ENCODE measurements around the gene HBM. TPM values are rescaled to one million over a fixed set of nuclear protein-coding genes. Genes with fewer than 3 reads are reported as not detected.

HBM gene
- not detected in 2 replicates for total RNA-seq

DNA sequence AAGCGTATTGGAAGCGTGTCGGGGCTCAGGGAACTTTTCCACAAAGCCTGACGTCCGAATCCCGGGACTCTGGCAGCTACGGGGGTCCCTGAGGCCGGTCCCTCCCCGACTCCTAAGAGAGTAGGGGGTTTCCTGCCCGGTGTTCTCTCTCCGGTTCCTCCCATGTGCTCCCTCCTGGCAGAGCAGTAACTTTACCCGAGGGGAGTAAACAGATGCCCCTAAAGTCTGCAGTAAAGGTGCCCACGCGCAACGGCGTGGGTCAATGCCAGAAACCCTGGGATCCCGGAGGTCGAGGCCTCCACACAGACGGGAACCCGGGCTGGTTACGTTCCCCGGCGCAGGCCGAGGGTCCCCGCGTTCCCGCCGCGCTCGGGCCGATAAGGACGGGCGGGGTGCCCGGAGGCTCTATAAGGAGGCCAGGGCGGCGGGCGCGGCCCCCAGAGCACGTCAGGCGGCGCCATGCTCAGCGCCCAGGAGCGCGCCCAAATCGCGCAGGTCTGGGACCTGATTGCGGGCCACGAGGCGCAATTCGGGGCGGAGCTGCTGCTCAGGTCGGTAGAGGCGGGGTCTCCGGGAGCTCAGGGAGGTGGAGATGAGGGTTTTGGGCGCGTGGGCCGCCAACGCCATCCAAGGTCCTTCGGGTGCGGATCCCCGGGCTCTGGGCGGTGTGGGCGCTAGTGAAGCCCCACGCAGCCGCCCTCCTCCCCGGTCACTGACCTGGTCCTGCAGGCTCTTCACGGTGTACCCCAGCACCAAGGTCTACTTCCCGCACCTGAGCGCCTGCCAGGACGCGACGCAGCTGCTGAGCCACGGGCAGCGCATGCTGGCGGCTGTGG, at the start of gene HBM:
Gene HBM (plus strand): TSS at position 440 of the 836 bp plus-strand sequence. CDS start 20 bp downstream, at position 460.

GRCh38 chr16:152141-153128, 13.3 kb upstream of the HBM start, which contains the start of gene HBZ:
TSS of gene HBZ (plus strand) at chr16:152644. CDS start at chr16:152910, 266 bp downstream.

GRCh38 chr16:172374-172941, 6.7 kb downstream of the HBM start, which contains the start of gene HBA2:
TSS of gene HBA2 (plus strand) at chr16:172876. CDS start at chr16:172913, 37 bp downstream.

GRCh38 chr16:176477-177382, 11.0 kb downstream of the HBM start, which contains the start of gene HBA1:
TSS of gene HBA1 (plus strand) at chr16:176680. CDS start at chr16:176717, 37 bp downstream.

DNA sequence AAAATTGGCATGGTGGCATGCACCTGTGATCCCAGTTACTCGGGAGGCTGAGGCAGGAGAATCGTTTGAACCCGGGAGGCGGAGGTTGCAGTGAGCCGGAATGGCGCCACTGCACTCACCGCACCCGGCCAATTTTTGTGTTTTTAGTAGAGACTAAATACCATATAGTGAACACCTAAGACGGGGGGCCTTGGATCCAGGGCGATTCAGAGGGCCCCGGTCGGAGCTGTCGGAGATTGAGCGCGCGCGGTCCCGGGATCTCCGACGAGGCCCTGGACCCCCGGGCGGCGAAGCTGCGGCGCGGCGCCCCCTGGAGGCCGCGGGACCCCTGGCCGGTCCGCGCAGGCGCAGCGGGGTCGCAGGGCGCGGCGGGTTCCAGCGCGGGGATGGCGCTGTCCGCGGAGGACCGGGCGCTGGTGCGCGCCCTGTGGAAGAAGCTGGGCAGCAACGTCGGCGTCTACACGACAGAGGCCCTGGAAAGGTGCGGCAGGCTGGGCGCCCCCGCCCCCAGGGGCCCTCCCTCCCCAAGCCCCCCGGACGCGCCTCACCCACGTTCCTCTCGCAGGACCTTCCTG, 14.4 kb downstream of the HBM start, which contains the start of gene HBQ1:
Gene HBQ1 (plus strand): TSS at position 359 of the 575 bp plus-strand sequence. CDS start 28 bp downstream, at position 387.

Other genes with a start within 250 kb of the HBM start
- gene POLR3K, start 112.4 kb upstream of the HBM start, total RNA-seq = 4.0 and 6.8 TPM in 2 replicates
- gene SNRNP25, start 112.2 kb upstream of the HBM start, total RNA-seq = 25.6 and 40.9 TPM in 2 replicates
- gene RHBDF1, start 93.3 kb upstream of the HBM start, total RNA-seq = 36.4 and 39.8 TPM in 2 replicates
- gene MPG, start 87.8 kb upstream of the HBM start, total RNA-seq = 257 and 267 TPM in 2 replicates
- 9.2 and 13.4 TPM in 2 replicates for gene NPRL3, start 27.3 kb upstream of the HBM start, total RNA-seq
- gene HBZ, start 13.3 kb upstream of the HBM start, total RNA-seq = not detected in 2 replicates
- gene HBA2, start 6.9 kb downstream of the HBM start, total RNA-seq = not detected in 2 replicates
- not detected in 2 replicates for gene HBA1, start 10.7 kb downstream of the HBM start, total RNA-seq
- 0.44 TPM in 1 of 2 replicates, not detected in the other for gene HBQ1, start 14.5 kb downstream of the HBM start, total RNA-seq
- gene LUC7L, start 63.5 kb downstream of the HBM start, total RNA-seq = 40.5 and 44.7 TPM in 2 replicates
- 53.0 and 73.0 TPM in 2 replicates for gene FAM234A, start 68.8 kb downstream of the HBM start, total RNA-seq
- gene RGS11, start 110.0 kb downstream of the HBM start, total RNA-seq = 0.22 and 4.2 TPM in 2 replicates
- 0.12 and 0.44 TPM in 2 replicates for gene ARHGDIG, start 114.6 kb downstream of the HBM start, total RNA-seq
- gene PDIA2, start 117.2 kb downstream of the HBM start, total RNA-seq = 0.12 TPM in 1 of 2 replicates, not detected in the other
- 28.1 and 28.6 TPM in 2 replicates for gene AXIN1, start 186.7 kb downstream of the HBM start, total RNA-seq
- gene MRPL28, start 204.6 kb downstream of the HBM start, total RNA-seq = 72.0 and 101 TPM in 2 replicates
- gene PGAP6, start 216.0 kb downstream of the HBM start, total RNA-seq = 63.9 and 64.3 TPM in 2 replicates
- 37.5 and 66.2 TPM in 2 replicates for gene NME4, start 231.2 kb downstream of the HBM start, total RNA-seq
- gene DECR2, start 235.9 kb downstream of the HBM start, total RNA-seq = 14.4 and 15.9 TPM in 2 replicates